ENCODE results near the gene SWT1. TPM values are rescaled to one million over a fixed set of nuclear protein-coding genes. Genes with fewer than 3 reads are reported as not detected.
A peak's percentile ranks its signal among the peaks of the same experiment; 100 is the strongest.

Gene SWT1
- total RNA-seq, 8 experiments from 2014 or later, result 5.2 to 17.0 (median 10.7) TPM

DNA sequence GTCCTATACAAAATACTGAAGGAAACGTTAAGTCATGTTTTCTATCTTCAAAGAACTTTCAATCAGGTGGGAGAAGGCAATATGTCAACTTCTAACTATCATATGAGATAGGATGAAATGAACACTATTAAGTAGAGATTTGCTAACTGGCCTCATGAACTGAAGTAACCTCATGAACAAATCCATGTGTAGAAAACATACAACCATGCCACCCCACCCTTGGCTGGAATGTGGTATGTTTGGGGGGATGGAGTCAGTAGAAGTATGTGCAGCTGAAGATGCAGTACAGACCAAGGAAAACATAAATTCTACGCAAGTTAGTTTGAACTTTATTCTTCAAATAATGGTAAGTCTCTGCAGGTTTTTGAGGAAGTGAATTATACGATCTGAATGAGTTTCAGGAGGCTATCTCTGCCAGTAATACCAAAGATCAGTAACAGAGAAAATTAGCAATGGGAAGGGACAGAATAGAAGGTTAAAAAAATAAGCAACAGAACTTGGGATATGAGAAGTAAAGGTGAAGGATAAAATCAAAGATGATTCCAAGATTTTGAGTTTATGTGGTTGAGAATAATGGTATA, 4.7 kb upstream of the SWT1 start:
- WGBS, 10 experiments, result 31 to 97% (median 89%) methylated on average over 2 to 3 of the region's 3 CpGs
- ATAC-seq (replicated peaks in 6 of 8), result peak in 1 of 8 experiments; percentile 6
- no peak overlapping the region for H3K4me3 ChIP-seq
- in situ Hi-C loops (cut with MboI; ENCODE audit: low pct_unique_long_range_greater_than_20kb in 2 of 9, low sequenced_read_pairs in 9 of 9, unreplicated experiment in 9 of 9), result loop anchor here in 3 of 9 experiments (25.0 kb wide), 1 partner anchor 340 kb away; no protein-coding TSS in a partner anchor
- H3K4me1 ChIP-seq (replicated peaks in 1 of 2), result peaks cover 4 to 8% of the 10 kb centered on the region in 2 donors
- H3K27ac ChIP-seq, result no peak overlapping the region

DNA sequence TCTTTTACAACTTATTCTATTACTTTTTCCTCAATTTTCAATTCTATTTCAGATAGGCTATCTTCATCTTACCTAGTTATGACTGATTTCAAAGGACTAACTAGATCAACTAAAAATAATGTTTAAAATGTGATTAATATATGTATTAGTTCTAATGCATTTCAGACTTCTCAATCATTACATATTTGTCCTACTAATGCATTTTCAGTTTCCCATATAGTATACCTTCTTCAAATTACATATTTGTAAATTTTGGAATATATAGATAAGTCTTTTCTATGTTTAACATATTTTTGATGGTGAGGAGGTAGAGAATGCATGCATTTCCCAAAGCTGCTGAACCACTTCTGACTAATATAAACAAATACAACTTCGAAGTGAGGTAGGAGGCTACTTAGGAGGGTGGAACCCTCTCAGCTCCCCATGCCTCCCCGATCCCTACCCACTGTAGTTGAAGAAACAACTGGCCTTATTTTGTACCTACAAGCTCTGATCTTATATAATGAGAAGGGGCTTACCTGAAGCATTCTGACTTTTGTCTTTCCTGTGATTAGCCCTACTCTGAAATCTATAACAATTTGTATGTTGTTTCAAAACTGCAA, 2.0 kb upstream of the SWT1 start:
- Histone ChIP-seq H3K4me1 (replicated peaks in 1 of 2) (peaks cover 4 to 13% of the 10 kb centered on the region in 2 donors), H3K4me3 (peak overlapping the region in 3 of 5 donors; percentile 87 to 90 (median 88)), H3K27ac (no peak overlapping the region)
- 0 to 83% (median 27%) methylated on average over 1 to 2 of the region's 2 CpGs; no CpG with 5 or more reads in 2 of the 10 experiments for WGBS, 10 experiments
- no peak for ATAC-seq (replicated peaks in 6 of 8)
- in situ Hi-C loops (cut with MboI; ENCODE audit: low pct_unique_long_range_greater_than_20kb in 2 of 9, low sequenced_read_pairs in 9 of 9, unreplicated experiment in 9 of 9), result loop anchor here in 3 of 9 experiments (25.0 kb wide), 1 partner anchor 343 kb away; no protein-coding TSS in a partner anchor

- WGBS, 10 experiments, result 0 to 21% (median 13%) methylated on average over 4 to 11 of the region's 11 CpGs
- ATAC-seq (replicated peaks in 6 of 8), result no peak
- Histone ChIP-seq H3K27ac (peak overlapping the region; percentile 96), H3K4me3 (peak overlapping the region; percentile 87 to 93 (median 88)), H3K4me1 (replicated peaks in 1 of 2) (peaks cover 4 to 13% of the 10 kb centered on the region in 2 donors)
- in situ Hi-C loops (cut with MboI; ENCODE audit: low pct_unique_long_range_greater_than_20kb in 2 of 9, low sequenced_read_pairs in 9 of 9, unreplicated experiment in 9 of 9), result loop anchor here in 3 of 9 experiments (25.0 kb wide), 1 partner anchor 343 kb away; no protein-coding TSS in a partner anchor
Measured at GRCh38 chr1:185155600-185156287, 1.2 kb upstream of the SWT1 start.

GRCh38 chr1:185156288-185156853, 596 bp upstream of the SWT1 start:
- in situ Hi-C loops (cut with MboI; ENCODE audit: low pct_unique_long_range_greater_than_20kb in 2 of 9, low sequenced_read_pairs in 9 of 9, unreplicated experiment in 9 of 9), result loop anchor here in 3 of 9 experiments (25.0 kb wide), 1 partner anchor 344 kb away; no protein-coding TSS in a partner anchor
- WGBS, 10 experiments, result 0 to 2% (median 0%) methylated on average over 2 to 23 of the region's 30 CpGs; no CpG with 5 or more reads in 2 of the 10 experiments
- H3K4me1 ChIP-seq (replicated peaks in 1 of 2), result peaks cover 4 to 13% of the 10 kb centered on the region in 2 donors
- H3K4me3 ChIP-seq, result peak overlapping the region; percentile 87 to 93 (median 88)
- H3K27ac ChIP-seq, result peak overlapping the region; percentile 96
- ATAC-seq (replicated peaks in 6 of 8), result peak; percentile 31 to 57 (median 45)

- in situ Hi-C loops (cut with MboI; ENCODE audit: low pct_unique_long_range_greater_than_20kb in 2 of 9, low sequenced_read_pairs in 9 of 9, unreplicated experiment in 9 of 9), result loop anchor here in 3 of 9 experiments (25.0 kb wide), 1 partner anchor 346 kb away; no protein-coding TSS in a partner anchor
- Histone ChIP-seq H3K4me1 (replicated peaks in 1 of 2) (peaks cover 4 to 13% of the 10 kb centered on the region in 2 donors), H3K4me3 (peak overlapping the region; percentile 87 to 93 (median 88)), H3K27ac (no peak overlapping the region)
- ATAC-seq (replicated peaks in 6 of 8), result no peak
- WGBS, 10 experiments, result 0 to 54% (median 4%) methylated on average over 2 to 19 of the region's 20 CpGs
Measured at GRCh38 chr1:185157599-185158412, 839 bp downstream of the SWT1 start.

DNA sequence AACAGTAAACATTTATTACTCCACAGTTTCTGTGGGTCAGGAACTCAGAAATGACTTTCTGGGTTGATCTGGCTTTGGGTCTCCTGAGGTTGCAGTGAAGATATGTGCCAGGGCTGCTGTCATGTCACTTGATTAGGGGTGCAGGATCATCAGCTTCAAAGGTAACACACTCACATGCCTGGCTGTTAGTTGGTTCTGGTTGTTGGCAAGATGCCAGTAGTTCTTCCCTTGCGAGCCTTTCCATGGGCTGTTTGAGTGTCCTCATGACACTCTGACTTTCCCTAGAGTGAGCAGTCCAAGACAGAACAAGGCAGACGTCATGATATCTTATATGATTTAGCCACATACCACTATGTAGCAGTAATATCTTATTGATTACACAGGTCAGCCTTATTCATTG, 1.8 kb downstream of the SWT1 start:
- in situ Hi-C loops (cut with MboI; ENCODE audit: low pct_unique_long_range_greater_than_20kb in 2 of 9, low sequenced_read_pairs in 9 of 9, unreplicated experiment in 9 of 9), result loop anchor here in 3 of 9 experiments (25.0 kb wide), 1 partner anchor 346 kb away; no protein-coding TSS in a partner anchor
- H3K4me1 ChIP-seq (replicated peaks in 1 of 2), result peaks cover 4 to 13% of the 10 kb centered on the region in 2 donors
- H3K27ac ChIP-seq, result no peak overlapping the region
- ATAC-seq (replicated peaks in 6 of 8), result no peak
- 88 to 100% (median 95%) methylated on average over 1 to 2 of the region's 2 CpGs; no CpG with 5 or more reads in 4 of the 10 experiments for WGBS, 10 experiments
- no peak overlapping the region for H3K4me3 ChIP-seq

- in situ Hi-C loops (cut with MboI; ENCODE audit: low pct_unique_long_range_greater_than_20kb in 2 of 9, low sequenced_read_pairs in 9 of 9, unreplicated experiment in 9 of 9), result loop anchor here in 4 of 9 experiments (10.0 to 25.0 kb wide), 2 partner anchors 348 to 355 kb away; no protein-coding TSS in a partner anchor
- 85 to 100% (median 96%) methylated on average over 1 to 3 of the region's 3 CpGs; no CpG with 5 or more reads in 6 of the 10 experiments for WGBS, 10 experiments
- no peak overlapping the region for H3K4me3 ChIP-seq
Measured at GRCh38 chr1:185159966-185160365, 3.0 kb downstream of the SWT1 start.

DNA sequence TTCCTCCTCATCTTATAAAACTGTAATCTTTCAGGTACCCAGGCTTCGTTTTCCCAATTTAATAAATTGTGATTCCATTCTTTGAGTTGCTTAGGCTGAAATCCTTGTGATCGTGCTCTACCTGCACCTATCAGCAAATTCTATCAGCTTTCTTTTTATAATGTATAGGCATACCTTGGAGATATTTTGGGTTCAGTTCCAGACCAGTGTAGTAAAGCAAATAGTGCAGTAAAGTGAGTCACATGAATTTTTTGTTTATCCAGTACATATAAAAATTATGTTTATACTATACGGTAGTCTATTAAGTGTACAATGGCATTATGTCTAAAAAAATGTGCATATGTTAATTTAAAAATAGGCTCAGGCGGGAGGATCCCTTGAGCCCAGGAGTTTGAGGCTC, 5.5 kb downstream of the SWT1 start:
- Histone ChIP-seq H3K4me3 (no peak overlapping the region), H3K27ac (no peak overlapping the region)
- in situ Hi-C loops (cut with MboI; ENCODE audit: low pct_unique_long_range_greater_than_20kb in 2 of 9, low sequenced_read_pairs in 9 of 9, unreplicated experiment in 9 of 9), result loop anchor here in 4 of 9 experiments (10.0 to 25.0 kb wide), 2 partner anchors 350 to 358 kb away; no protein-coding TSS in a partner anchor

More at GRCh38 chr1:185159966-185160365, 3.0 kb downstream of the SWT1 start:
- H3K4me1 ChIP-seq (replicated peaks in 1 of 2), result peaks cover 4 to 12% of the 10 kb centered on the region in 2 donors
- ATAC-seq (replicated peaks in 6 of 8), result no peak
- no peak overlapping the region for H3K27ac ChIP-seq

DNA sequence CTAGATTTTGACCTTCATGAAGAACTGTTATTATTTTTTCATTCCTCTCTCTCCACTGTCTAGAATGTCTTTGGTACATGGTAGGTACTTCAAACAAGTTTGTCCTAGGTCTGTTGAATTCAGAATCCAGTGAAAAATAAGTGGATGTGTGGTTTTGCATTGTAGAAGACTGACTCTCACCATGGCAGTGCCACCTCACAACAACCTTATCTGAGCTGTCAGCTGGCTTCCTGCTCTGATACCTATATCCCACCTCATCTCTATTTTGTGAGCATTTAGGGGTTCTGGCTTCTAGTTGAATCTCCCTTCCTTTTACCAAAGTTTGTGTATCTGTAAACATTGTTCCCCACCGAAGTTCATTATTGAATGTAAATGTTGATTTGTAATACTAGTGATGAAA, 9.1 kb downstream of the SWT1 start:
- WGBS, 10 experiments, result 33 to 100% (median 75%) methylated on average over 1 of the region's 1 CpG; no CpG with 5 or more reads in 1 of the 10 experiments
- no peaks in the 10 kb centered on the region for H3K4me1 ChIP-seq (replicated peaks in 1 of 2)
- ATAC-seq (replicated peaks in 6 of 8), result no peak
- no peak overlapping the region for H3K4me3 ChIP-seq
- H3K27ac ChIP-seq, result no peak overlapping the region
- in situ Hi-C loops (cut with MboI; ENCODE audit: low pct_unique_long_range_greater_than_20kb in 2 of 9, low sequenced_read_pairs in 9 of 9, unreplicated experiment in 9 of 9), result loop anchor here in 4 of 9 experiments (10.0 to 25.0 kb wide), 2 partner anchors 354 to 361 kb away; no protein-coding TSS in a partner anchor

More for the DNA sequence above, 5.5 kb downstream of the SWT1 start:
- peaks cover 0 to 4% of the 10 kb centered on the region in 2 donors for H3K4me1 ChIP-seq (replicated peaks in 1 of 2)
- 20 to 100% (median 87%) methylated on average over 1 to 4 of the region's 4 CpGs for WGBS, 10 experiments
- ATAC-seq (replicated peaks in 6 of 8), result peak in 1 of 8 experiments; percentile 78

- WGBS, 10 experiments, result 0 to 100% (median 31%) methylated on average over 1 to 5 of the region's 5 CpGs
- H3K27ac ChIP-seq, result no peak overlapping the region
- H3K4me1 ChIP-seq (replicated peaks in 1 of 2), result no peaks in the 10 kb centered on the region
- H3K4me3 ChIP-seq, result no peak overlapping the region
- peak; percentile 72 to 97 (median 86) for ATAC-seq (replicated peaks in 6 of 8)
- in situ Hi-C loops (cut with MboI; ENCODE audit: low pct_unique_long_range_greater_than_20kb in 2 of 9, low sequenced_read_pairs in 9 of 9, unreplicated experiment in 9 of 9), result loop anchor here in 3 of 9 experiments (25.0 kb wide), 1 partner anchor 358 kb away; no protein-coding TSS in a partner anchor
Measured at GRCh38 chr1:185170291-185170848, 13.4 kb downstream of the SWT1 start.

DNA sequence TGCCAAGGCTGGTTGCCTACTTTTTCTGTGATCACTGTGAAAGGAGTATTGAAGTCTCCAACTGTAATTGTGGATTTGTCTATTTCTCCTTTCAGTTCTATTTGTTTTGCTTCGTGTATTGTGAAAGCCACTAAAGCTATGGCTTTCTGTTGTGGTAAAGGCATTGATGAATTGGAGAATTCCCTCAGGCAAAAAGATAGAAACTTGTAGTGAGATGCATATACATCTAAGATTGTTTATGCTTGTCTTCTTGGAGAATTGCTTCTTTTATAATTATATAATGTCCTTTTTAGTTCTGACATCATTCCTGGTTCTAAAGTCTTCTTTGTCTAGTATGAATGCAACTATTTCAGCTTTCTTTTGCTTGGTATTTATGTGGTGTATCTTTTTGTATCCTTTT, 36.8 kb downstream of the SWT1 start:
- Histone ChIP-seq H3K4me3 (no peak overlapping the region), H3K4me1 (replicated peaks in 1 of 2) (no peaks in the 10 kb centered on the region), H3K27ac (no peak overlapping the region)
- in situ Hi-C loops (cut with MboI; ENCODE audit: low pct_unique_long_range_greater_than_20kb in 2 of 9, low sequenced_read_pairs in 9 of 9, unreplicated experiment in 9 of 9), result loop anchor here in 1 of 9 experiments (25.0 kb wide), 1 partner anchor 381 kb away; no protein-coding TSS in a partner anchor
- no peak for ATAC-seq (replicated peaks in 6 of 8)
- WGBS, 10 experiments, result 22 to 100% (median 67%) methylated on average over 1 of the region's 1 CpG; no CpG with 5 or more reads in 1 of the 10 experiments

All from motor neuron (in vitro differentiated cells).